Measurements from ENCODE around the gene HHEX.
"Not testable (repeated sequence)": the region's sequence is repeated elsewhere in the genome, so short reads cannot be mapped to it uniquely, and the experiment has no call there.

Gene HHEX

DNA sequence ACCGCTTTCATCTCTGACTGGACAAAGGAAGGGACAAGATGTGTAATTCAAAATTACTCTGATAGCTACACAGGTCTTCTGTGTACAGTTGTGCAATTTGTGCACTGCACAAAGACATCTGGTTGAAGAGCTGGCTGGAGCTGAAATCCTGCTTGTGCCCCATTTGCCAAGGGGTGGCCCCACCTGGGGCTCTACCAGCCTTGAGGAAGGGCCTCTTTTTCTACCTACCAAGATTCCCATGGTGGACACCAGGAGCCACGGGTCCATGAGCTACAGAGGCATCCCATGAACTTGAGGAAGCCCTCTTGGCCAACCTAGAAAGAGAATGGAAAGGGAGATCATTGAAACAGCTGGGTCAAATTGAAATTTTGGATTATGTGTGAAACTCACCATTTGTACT lies 43.2 kb downstream of the HHEX start:
- no peak for DNase-seq (ENCODE audit: low read depth in 2 of 2)

DNA sequence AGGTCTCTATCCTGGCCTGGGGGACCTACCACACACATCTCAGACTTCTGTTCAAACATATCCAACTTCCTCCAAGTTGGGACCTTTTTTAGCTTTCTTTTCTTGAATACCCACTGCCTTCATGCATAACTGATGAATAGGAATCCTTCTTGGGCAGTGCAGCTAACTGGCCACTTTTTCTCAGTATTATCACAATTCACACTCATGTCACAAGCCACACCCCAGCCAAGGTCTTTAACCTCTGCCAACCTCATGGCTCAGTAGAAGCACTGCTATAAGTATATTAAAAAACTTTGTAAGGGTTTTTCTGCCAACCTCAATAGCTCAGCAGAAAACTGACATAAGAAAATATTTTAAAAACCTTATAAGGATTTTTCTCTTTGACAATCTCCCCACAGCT lies 44.5 kb downstream of the HHEX start:
- DNase-seq (ENCODE audit: low read depth in 2 of 2): no peak

DNA sequence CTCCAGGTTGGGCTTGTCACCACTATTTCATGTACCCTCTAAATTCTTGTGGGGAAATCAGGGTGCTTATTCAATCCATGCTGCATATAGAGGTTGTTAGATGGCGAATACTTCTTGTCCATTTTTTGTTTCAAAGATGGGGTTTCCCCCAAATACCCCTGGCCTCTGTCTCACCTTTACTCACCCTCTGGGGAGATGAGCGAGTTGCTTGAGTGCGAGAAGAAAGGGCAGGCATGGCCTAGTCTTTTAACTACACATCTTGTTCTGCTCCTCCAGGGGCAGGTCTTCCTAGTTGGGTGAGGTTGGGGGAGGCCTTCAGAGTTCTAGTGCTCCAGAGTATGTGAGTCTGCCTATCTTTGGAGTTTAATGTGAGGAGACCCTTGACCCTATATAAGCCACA lies 46.2 kb downstream of the HHEX start:
- no peak for DNase-seq (ENCODE audit: low read depth in 2 of 2)

DNA sequence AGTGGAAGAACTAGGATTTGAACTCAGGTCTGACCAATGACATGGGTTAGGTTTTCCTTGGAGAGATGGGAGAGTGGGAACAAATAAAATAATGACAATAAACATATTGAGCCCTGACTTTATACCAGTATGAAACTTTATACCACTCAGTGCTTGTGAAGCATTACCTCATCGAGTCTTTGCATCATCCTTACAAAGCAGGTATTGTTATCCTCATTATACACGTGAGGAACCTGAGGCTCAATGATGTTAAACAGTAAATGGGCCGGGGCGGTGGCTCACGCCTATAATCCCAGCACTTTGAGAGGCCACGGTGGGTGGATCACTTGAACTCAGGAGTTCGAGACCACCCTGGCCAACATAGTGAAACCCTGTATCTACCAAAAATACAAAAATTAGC lies 47.7 kb downstream of the HHEX start:
- DNase-seq (ENCODE audit: low read depth in 2 of 2): no peak

DNA sequence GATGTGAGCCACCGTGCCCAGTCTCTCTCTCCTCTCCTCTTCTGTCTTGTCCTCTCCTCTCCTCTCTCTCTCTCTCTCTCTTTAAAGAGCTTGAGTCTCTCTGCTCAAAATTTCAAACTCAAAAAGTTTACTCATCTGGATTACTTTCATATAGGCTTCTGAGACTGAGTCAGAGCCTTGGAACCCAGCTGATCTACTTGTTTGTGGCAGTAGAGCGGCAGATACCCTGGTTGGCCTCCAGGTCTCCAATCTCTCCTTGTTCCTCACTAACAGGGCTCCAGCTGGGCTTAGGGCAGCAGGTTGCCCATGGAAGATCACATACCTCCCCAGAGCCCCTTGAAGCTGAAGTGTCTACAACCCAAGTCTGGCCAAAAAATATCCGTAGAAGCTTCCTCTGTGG lies 51.0 kb downstream of the HHEX start:
- DNase-seq (ENCODE audit: low read depth in 2 of 2): no peak

DNA sequence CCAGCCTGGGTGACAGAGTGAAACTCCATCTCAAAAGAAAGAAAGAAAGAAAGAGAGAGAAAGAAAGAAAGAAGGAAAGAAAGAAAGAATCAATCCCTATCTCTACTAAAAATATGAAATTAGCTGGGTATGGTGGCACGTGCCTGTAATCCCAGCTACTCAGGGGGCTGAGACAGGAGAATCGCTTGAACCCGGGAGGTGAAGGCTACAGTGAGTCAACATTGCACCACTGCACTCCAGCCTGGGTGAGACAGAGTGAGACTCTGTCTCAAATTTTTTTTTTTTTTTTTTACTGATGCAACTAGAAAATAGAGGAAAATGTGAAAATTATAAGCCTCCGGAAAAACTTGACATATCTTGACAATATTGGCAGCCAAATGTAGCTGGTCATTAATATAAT lies 52.0 kb downstream of the HHEX start:
- not testable (repeated sequence) for DNase-seq (ENCODE audit: low read depth in 2 of 2)

DNA sequence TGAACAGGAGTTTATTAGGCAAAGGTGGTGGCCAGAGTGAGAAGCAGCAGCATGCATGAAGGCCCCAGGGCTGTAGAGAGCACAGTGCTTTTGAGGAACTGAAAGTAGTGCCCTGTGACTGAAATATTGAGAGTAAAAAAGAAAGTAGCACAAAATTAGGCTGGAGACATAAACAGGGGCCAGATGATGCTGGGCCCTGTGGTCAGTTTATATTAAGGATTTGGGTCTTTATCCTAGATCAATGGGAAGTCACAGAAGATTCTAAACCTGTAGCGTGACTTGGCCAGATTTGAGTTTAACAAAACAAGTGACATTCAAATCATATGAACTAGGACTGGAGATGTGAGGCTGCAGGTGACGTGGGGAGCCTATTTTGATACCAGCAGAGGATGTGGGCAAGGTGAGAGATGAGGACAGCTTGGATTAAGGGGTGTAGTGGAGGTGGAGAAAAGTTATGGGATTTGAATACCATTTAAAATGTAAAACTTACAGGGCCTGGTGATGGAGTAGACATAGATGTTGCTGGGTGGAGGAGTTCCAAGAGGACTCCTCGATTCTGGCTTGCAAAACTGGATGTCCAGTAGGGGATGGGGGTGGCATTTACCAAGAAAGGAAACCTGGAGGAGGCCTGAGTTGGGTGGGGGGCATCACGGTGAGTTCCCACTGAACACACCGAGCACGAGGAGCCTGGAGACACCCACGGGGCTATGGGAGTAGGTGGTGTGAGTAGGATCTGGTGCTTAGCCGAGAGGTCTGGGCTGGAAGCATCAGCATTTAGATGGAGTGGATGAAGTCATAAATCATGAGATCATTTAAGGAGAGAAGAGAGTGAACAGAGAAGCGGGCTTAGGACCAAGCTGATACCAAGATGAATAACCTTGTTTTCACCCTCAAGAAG lies 52.8 kb downstream of the HHEX start:
- no peak for DNase-seq (ENCODE audit: low read depth in 2 of 2)

Data from stimulated activated CD8-positive, alpha-beta memory T cell treated with anti-CD3 and anti-CD28 coated beads, Interleukin-15, amount 100 ng/mL, for 48 hours (primary cell).